IPS-18c (cell line): Measurements from ENCODE around the gene SOCS1.
"Not testable (repeated sequence)": the region's sequence is repeated elsewhere in the genome, so short reads cannot be mapped to it uniquely, and the experiment has no call there.

Experiments
- H3K4me3 ChIP-seq: 2 replicates; pipeline ENCODE4 v1.7.0; 2013; ENCODE audit warnings: low read depth, mild to moderate bottlenecking, low read length, moderate library complexity; ENCODE audit not compliant: insufficient read depth
- H3K9me3 ChIP-seq: one replicate; pipeline ENCODE4 v1.6.1; 2013; ENCODE audit warnings: mild to moderate bottlenecking, low read length, moderate library complexity; ENCODE audit not compliant: control insufficient read depth, insufficient read depth

Gene SOCS1

GRCh38 chr16:11220507-11220906, 35.5 kb downstream of the SOCS1 start:
- not testable (repeated sequence) for H3K9me3 ChIP-seq, H3K4me3 ChIP-seq

- no peak overlapping the region for H3K4me3 ChIP-seq
- peaks cover 7% of the 10 kb centered on the region for H3K9me3 ChIP-seq
Observed at GRCh38 chr16:11219178-11219577, 36.8 kb downstream of the SOCS1 start.

GRCh38 chr16:11218604-11218962, 37.4 kb downstream of the SOCS1 start:
- Histone ChIP-seq H3K4me3 (no peak overlapping the region; the same call in 1 of the 2 replicates), H3K9me3 (peaks cover 7% of the 10 kb centered on the region)

DNA sequence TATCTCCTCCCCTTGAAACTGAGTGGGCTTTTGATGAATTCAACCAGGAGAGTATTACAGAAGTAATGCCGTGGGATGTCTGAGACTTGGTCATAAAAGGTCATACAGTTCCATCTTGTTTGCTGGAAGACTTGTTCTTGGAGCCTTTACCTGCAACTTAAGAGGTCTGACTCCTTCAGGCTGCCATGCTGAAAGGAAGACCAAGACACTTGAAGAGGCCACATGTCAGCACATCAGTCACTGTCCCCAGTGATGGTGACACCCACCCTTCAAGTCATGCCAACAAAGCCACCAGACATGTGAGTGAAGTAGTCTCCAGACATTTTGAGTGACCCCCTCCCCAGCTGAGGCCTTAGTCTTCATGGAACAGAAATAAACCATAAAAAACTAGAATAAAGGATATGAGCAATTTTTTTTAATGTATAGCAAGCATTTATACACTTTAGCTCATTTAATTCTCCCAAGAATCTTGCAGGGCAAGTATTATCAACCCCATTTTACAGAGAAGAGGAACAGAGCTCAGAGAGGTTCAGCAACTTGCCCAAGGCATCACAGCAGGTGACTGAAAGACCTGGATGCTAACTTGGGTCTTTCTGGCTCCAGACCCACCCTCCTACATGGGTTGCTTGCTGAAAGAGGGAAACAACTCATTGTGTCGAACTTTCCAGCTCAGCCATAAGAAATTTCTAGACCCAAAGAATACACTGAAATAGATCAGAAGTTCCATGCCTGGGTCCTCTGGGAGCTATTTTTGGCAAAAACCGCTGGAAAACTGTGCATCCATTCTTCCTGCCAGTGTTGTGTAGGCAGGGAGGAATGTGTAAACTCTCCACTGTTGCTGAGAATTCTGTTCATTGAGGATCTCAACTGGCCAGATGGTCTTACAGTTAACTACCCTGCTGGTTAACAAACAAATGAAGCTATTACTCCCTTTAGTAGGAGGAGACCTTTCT, 38.1 kb downstream of the SOCS1 start:
- Histone ChIP-seq H3K4me3 (no peak overlapping the region), H3K9me3 (peaks cover 7% of the 10 kb centered on the region)

GRCh38 chr16:11215935-11216556, 40.0 kb downstream of the SOCS1 start:
- peaks cover 9% of the 10 kb centered on the region for H3K9me3 ChIP-seq
- no peak overlapping the region for H3K4me3 ChIP-seq

DNA sequence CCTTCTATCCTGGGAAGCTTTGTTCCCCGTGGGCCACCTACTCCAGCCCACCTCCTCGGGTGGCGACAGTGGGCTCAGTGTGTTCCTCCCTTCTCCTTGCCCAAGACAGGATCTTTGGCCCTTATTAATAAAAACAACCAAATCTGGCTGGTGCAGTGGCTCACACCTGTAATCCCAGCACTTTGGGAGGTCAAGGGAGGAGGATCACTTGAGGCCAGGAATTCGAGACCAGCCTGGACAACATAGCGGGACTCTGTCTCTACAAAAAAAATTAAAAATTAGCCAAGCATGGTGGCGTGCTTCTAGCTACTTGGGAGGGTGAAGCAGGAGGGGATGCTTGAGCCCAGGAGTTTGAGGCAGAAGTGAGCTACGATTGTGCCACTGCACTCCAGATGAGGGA, 42.2 kb downstream of the SOCS1 start:
- H3K4me3 ChIP-seq, result no peak overlapping the region
- H3K9me3 ChIP-seq, result peaks cover 5% of the 10 kb centered on the region

GRCh38 chr16:11213373-11213772, 42.6 kb downstream of the SOCS1 start:
- Histone ChIP-seq H3K9me3 (peaks cover 2% of the 10 kb centered on the region), H3K4me3 (no peak overlapping the region)

- H3K9me3 ChIP-seq, result peaks cover 2% of the 10 kb centered on the region
- H3K4me3 ChIP-seq, result no peak overlapping the region
Observed at GRCh38 chr16:11212798-11213196, 43.2 kb downstream of the SOCS1 start.

- no peak overlapping the region for H3K4me3 ChIP-seq
- H3K9me3 ChIP-seq, result peaks cover 2% of the 10 kb centered on the region
Observed at GRCh38 chr16:11211977-11212797, 43.8 kb downstream of the SOCS1 start.

GRCh38 chr16:11211061-11211976, 44.7 kb downstream of the SOCS1 start:
- Histone ChIP-seq H3K4me3 (no peak overlapping the region), H3K9me3 (peaks cover 2% of the 10 kb centered on the region)

DNA sequence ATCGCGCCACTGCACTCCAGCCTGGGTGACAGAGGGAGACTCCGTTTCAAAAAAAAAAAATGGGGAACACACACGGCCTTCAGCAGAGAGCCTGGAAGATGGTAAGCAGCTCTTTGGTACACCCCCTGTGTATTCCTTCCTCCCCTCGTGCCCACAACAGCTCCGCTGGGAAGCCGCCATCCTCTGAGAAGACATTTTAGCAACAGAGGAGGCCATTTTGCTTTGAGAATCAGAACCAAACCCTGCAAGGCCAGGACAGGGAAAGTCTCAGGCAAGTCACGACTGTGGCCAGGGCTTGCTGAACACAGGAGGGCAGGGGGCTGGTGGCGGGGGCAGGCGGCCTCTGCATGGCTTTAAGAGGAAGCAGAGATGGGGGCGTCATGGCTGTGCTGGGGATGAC, 45.7 kb downstream of the SOCS1 start:
- Histone ChIP-seq H3K4me3 (no peak overlapping the region), H3K9me3 (peaks cover 2% of the 10 kb centered on the region)

DNA sequence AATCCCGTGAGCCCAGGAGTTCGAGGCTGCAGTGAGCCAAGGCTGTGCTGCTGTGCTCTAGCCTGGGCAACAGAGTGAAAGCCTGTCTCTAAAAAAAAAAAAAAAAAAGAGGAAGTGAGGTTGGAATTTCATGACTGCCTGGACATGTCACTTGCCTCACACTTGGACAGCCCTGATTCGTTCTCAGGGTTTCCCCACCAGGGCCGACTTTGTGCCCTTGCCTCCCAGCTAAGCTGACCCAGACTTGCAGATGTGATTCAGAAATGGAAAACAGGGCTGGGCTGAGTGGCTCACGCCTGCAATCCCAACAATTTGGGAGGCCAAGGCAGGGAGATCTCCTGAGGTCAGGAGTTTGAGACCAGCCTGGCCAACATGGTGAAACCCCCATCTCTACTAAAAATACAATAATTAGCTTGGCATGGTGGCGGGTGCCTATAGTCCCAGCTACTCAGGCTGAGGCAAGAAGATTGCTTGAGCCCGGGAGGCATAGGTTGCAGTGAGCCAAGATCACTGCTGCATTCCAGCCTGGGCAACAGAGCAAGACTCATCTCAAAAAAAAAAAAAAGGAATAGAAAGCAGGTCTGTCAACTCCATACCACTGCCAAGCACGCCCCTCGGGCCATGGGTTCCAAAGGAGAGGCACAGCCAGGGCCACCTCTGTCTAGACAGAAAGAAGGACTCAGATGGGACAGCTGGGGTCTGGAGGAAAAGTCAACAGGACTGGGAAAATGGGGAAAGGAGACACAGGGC, 46.9 kb downstream of the SOCS1 start:
- Histone ChIP-seq H3K9me3 (peaks cover 2% of the 10 kb centered on the region), H3K4me3 (no peak overlapping the region)

DNA sequence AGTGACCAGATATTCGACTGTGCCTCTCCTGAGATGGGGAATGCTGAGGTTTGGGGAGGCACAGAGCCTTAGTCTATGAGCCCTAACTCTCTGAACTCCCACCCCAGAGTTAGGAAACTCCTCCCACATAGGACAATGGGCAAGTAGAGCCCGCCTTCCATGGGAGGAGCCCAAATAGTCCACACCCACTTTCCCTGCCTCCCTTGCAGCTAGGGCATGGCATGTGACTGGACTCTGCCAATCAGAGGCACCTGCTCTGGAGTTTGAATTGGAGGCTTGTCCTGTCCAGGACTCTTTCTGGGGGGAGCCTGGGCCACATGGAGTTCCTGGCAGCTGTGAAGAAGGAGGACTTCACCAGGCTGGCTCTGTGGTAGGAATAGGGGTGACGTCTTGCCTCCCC, 48.4 kb downstream of the SOCS1 start:
- peaks cover 2% of the 10 kb centered on the region for H3K9me3 ChIP-seq
- no peak overlapping the region for H3K4me3 ChIP-seq

GRCh38 chr16:11205754-11206581, 50.0 kb downstream of the SOCS1 start:
- H3K4me3 ChIP-seq, result no peak overlapping the region

DNA sequence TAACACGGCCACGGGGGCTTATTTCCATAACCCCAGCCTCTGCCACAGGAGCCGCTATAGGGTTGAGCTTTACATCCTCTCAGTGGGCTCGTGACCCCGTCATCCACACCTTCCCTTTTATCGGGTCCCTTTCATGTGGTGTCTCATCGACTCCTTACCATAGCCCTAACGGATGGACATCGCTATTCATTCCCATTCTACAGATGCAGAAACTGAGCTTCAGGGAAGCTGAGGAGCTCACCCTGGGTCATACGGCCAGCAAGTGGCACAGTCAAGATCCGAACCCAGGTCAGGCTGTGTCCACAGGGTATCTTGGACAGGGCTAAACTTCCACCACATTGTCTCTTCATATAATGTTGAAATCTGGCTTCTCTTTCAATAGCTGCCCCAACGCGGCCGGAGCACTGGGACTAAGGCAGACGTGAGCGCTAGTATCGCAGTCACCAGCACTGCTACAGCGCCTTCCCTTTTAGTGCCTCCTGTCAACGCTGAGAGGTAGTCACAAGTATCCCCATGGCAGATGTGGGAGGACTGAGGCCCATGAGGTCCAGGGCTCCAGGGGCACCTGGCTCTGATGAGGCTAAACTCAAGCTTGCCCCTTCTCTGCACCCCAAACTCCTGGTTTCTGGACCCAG, 50.8 kb downstream of the SOCS1 start:
- H3K9me3 ChIP-seq, result no peaks in the 10 kb centered on the region
- H3K4me3 ChIP-seq, result no peak overlapping the region

More at GRCh38 chr16:11205754-11206581, 50.0 kb downstream of the SOCS1 start:
- no peaks in the 10 kb centered on the region for H3K9me3 ChIP-seq
